HEK293 (cell line): Measurements from ENCODE around the gene SH3BGRL3.

Experiments
- CTCF ChIP-seq: fragments of 450-650 bp; formaldehyde crosslinking; IDR thresholded peaks from 2 replicates; pipeline ENCODE4 v1.5.1; 2016; ENCODE audit warnings: missing biosample characterization, missing genetic modification characterization
- PRDM2 ChIP-seq: fragments of 450-650 bp; formaldehyde crosslinking; IDR thresholded peaks from 2 replicates; pipeline ENCODE4 v1.5.1; 2016; ENCODE audit warnings: missing biosample characterization, missing genetic modification characterization, borderline replicate concordance
- REST ChIP-seq: fragments of 450-650 bp; formaldehyde crosslinking; IDR thresholded peaks from 2 replicates; pipeline ENCODE4 v1.5.1; 2016; ENCODE audit warnings: missing biosample characterization, missing genetic modification characterization
- TSHZ1 ChIP-seq: fragments of 450-650 bp; formaldehyde crosslinking; IDR thresholded peaks from 2 replicates; pipeline ENCODE4 v1.5.1; 2016; ENCODE audit warnings: missing biosample characterization, missing genetic modification characterization, borderline replicate concordance
- ZNF266 ChIP-seq: fragments of 450-650 bp; formaldehyde crosslinking; IDR thresholded peaks from 2 replicates; pipeline ENCODE4 v1.5.1; 2016; ENCODE audit warnings: missing biosample characterization, missing genetic modification characterization, low read depth
- ZNF274 ChIP-seq, 2 experiments: fragments of 200-500 bp in 1 of 2; fragments of 450-650 bp in 1 of 2; sonication (Bioruptor generic) in 1 of 2; formaldehyde crosslinking in 1 of 2; IDR thresholded peaks; 2 replicates each; pipeline versions ENCODE4 v1.5.1 to v1.6.1; 2014 to 2016; ENCODE audit warnings: borderline replicate concordance in 1 of 2, inconsistent platforms in 1 of 2, low read length in 1 of 2, missing biosample characterization in 1 of 2, missing genetic modification characterization in 1 of 2

GRCh38 chr1:26268290-26269197, 11.3 kb upstream of the SH3BGRL3 start:
- TF ChIP-seq CTCF (tag by site-specific recombination) = no peak
- no peak for TF ChIP-seq ZNF274 (IDR thresholded peaks at IDR 0.05; ENCODE audit: low read length)
- no peak for TF ChIP-seq ZNF274 (tag by site-specific recombination; IDR thresholded peaks at IDR 0.05; ENCODE audit: borderline replicate concordance)
- TF ChIP-seq REST (tag by site-specific recombination) = no peak
- no peak for TF ChIP-seq ZNF266 (tag by site-specific recombination)
- TF ChIP-seq PRDM2 (tag by site-specific recombination) = no peak
- no peak for TF ChIP-seq TSHZ1 (tag by site-specific recombination)
